GM19240 (cell line): ENCODE data around the gene KLHL35.

ENCODE experiments used
- DNase-seq: peaks from one replicate; pipeline ENCODE4 v3.0.0; 2011; ENCODE audit warnings: low spot score; ENCODE audit not compliant: insufficient read length

The KLHL35 gene

DNA sequence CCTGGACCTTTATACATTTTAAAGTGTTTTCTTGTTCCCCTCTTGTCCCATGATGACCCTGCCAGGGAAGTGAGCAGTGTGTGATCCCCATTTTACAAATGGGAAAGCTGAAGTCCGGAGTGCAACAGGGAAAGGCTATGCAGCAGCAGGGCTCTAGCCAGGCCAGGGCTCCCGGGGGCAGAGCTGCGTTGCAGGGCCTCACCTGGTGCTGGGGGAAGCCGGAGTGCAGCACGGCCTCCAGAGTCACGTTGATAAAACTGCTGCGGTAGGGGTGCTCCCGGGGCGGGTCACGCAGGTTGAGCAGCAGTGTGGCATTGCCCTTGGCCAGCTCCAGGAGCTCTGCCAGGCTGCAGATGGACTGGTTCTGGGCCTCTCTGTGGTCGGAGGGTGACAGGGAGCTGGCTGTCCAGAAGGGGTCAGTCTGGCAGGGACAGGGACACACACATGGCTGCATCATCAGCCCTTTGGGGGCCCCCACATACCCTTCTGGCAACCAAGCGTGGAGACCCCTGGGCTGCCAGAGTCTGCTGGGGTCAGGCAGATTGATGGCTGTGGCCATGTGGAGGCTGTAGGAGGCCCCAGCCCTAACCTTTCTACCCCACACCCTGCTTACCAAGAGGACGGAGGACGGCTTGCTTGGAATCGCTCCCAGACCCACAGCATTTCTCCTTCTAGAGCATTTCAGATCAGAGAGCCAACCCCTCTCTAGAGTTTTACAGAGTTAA lies 9.3 kb upstream of the KLHL35 start:
- no peak for DNase-seq

DNA sequence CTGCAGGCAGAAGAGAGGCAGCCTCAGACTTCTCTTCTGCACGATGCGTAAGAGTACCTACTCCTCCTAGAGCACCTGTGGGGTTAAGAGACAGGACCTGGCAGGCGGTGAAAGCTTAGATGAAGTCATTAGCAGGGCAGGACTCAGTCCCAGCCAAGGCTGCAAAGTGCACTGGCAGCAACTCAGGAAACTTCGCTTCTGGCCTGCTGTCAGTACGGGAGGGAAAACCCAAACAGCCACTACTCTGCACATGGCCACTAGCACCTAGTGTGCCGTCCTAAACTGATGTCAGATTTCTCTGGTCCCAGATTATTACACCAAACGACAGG lies 8.8 kb upstream of the KLHL35 start:
- no peak for DNase-seq

DNA sequence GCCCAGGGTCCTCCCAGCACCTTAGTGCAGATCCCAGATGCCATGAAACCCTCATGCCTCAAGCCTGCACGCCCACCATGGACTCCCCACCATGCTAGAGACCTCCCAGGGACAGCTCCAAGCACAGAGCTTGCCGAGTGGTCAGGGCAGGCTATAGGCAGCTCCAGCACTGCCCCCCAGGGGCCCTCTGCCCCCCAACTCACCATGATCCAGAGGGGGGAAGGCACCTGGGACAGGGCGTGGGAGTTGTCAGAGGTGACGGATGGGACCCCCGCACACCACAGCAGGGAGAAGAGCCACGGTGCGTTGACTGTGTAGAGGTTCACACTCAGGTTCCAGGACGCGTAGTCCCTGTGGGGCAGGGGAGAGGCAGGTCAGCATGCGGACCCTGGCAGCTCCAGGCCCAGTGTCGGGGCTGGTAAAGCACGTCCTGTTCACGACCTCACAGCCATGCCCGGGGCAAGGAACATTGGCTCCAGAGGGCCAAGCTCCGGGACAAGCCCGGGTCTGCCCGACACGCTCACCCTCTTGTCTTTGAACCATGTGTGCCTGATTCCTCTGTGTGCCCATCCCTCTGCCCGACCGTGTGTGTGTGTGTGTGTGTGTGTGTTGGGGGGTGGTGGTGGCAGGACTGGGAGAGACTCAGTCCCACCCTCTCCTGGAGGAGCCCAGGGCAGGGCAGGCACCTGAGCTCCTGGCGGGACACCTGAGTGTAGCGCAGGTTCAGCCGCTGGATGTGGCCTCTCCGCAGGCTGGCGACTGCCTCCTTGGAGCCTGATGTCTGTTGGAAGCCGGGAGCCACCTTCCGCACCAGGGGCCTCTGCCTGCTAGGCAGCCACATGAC lies 8.2 kb upstream of the KLHL35 start:
- no peak for DNase-seq

DNA sequence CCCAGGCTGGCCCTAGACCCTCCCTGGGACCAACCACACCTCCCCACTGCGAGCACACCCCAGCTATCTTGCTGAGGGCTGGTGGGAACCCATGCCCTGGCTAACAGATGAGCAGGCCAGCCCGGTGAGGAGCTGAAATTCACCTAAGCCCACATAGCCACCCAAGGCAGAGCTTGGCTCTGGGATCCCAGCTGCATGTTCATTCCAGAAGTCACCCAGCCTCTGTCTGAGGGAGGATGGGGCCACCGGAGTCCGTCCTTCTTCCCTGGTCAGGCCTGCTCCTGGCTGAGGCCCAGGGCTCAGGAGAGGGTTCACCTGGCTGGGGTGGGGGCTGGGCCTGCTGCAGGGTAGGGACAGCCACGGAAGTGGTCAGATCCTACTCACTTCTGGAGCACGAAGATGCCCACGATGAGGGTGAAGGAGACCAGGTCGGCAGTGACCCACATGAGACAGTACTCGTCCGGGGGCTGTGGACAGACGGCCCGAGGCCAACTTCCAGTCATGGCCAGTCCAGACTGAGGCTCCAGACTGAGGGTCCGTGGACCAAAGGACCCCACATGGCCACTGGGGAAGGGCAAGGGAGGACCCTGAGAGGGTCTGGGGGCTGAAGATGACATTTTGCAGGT lies 6.6 kb upstream of the KLHL35 start:
- DNase-seq = no peak

DNA sequence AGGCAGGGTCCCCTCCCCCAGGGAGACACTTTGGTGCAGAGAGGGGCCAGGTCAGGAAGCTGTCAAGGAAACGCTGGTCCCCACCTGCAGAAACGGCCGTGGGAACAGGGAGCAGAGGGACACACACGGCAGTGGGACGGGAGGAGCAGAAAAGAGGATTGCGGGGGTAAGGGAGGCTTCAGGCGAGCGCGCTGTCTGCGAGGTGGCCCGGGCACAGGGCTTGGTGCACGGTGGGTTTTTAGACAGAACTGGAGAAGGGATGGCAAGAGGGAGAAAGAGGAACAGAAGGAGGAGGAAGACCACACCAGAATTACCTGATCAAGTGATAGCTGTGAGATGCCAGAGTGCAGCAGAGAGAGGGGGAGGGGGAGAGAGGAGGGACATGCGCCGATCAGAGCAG lies 6.0 kb upstream of the KLHL35 start:
- DNase-seq = no peak

DNA sequence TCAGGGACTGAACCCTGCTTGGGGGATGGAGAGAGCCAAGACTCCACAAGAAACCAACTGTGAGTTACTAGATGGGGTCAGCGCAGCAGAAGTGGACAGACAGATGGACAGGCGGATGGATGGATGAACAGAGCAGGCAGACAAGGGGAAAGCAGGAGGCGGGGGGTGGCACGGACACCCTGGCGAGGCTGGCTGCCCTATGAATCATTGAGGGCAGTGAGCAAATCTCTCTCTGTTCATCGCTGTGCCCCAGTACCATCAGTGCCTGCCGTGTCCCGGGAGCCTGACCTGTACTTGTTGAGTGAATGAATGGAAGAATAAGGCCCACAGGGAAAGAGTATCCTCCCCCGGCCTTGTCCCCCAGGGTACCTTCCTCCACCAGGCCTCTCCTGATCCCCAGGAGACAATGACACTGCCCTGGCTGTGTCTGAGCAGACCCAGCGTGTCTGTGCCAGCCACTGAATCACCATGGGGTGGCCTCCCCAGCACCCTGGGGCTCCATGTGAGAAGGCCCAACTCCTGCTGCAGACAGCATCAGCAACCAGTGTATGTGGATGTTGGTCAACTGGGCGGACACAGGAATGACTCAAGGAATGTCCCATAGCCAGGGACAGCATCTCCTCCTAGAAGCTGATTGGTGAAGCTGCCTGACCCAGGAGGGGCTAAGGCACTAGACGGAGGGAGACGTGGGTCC lies 5.1 kb upstream of the KLHL35 start:
- DNase-seq = no peak

DNA sequence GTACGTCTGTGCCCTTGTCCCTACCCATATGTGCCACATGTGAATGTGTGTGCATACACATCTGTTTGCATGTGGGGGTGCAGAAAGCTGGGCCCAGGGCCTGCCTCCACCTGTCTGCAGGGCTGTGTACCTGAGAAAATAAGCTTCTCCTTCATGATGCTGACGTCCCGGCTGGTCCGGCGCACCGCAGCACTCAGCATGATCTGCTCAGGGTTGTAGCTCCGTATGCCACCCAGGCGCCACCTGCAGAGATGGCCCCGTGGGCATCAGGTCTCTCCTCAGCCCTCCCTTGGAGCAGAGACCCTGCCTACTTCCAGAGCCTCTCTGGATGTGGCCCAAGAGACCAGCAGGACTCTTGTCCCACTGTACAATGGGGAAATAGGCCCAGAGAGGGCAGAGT lies 3.8 kb upstream of the KLHL35 start:
- DNase-seq = no peak

DNA sequence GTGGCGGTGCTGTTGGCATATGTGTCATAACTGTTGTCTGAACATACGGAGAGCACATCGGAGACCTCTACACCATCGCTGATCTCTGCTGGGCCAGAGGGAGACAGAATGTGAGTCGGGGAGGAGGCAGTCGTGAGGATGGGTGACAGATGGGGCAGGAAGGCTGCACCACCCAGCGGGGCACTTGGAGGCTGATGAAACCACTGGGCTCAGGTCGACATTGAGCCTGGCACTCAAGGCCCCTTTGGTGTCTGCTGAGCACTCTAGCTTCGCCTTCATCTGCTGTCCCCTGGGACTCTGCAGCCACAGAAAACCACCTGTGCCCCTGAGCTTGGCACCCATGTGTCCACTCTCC lies 2.5 kb upstream of the KLHL35 start:
- DNase-seq = no peak

DNA sequence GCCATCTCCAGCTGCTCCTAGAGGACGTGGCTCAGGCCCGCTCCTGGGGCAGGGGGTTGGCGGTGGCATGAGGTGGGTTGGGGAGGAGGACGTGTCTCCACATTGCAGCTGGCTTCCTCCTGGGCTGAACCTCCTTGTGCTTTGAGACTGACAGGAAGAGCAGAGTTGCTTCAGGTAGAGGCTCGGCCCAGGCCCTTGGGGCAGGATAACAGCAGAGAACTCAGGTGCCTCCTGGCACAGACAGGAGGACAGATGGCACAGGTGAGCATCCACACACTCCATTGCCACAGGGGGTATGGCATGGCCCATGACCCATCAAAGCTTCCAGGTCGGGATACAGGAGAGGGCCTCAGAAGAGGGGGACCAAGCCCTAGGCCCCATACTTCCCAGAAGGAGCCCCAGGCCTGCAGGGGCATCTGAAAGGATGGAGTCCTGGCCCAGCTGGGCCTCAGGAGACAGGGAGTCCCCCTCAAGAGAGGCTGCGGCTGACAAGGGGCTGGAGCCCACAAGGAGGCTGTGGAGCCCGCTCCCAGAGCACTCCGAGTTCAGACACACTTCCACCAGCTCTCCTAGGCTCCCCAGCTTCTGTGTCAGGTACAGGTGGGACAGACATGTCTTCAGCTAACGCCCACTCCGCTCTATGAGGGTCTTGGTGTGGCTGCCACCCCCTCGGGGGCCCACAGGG lies 2.0 kb upstream of the KLHL35 start:
- DNase-seq = no peak

DNA sequence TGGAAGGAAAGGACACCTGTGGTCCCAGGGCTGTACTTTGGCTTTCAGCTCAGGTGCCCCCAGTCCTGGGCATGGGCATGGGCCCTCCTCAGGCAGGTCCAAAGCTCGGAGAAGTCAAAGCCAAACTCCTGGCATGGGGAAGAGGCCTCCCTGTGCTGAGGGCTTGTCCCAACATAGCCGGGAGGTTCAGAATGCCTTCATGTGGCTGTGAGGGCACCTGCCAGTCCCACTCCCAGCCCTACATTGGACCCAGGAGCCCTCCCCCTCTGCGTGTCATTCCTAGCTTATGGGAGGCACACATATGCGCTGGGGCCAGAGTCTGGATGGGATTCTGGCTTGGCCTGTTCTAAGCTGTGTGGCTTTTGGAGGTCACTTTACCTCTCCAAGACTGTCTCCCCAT lies 1.0 kb upstream of the KLHL35 start:
- no peak for DNase-seq

DNA sequence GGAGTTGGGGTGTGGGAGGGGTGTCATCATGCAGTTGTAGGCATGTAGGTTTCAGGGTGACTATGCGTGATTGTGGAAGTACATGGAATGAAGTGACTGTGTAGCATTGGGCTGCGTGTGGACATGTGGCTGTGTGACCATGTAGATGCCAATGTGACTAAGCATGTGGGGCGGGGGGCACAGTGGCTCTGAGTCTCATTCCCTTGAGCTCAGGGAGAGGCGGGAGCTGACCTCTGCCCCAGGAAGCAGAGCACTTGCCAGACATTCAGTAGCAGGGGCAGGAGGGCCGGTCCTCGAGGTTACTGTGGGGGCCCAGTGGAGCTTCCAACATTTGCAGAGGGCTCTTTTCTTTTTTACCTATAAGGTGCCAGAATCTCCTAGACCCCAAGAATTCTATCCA lies 440 bp upstream of the KLHL35 start:
- DNase-seq = no peak

DNA sequence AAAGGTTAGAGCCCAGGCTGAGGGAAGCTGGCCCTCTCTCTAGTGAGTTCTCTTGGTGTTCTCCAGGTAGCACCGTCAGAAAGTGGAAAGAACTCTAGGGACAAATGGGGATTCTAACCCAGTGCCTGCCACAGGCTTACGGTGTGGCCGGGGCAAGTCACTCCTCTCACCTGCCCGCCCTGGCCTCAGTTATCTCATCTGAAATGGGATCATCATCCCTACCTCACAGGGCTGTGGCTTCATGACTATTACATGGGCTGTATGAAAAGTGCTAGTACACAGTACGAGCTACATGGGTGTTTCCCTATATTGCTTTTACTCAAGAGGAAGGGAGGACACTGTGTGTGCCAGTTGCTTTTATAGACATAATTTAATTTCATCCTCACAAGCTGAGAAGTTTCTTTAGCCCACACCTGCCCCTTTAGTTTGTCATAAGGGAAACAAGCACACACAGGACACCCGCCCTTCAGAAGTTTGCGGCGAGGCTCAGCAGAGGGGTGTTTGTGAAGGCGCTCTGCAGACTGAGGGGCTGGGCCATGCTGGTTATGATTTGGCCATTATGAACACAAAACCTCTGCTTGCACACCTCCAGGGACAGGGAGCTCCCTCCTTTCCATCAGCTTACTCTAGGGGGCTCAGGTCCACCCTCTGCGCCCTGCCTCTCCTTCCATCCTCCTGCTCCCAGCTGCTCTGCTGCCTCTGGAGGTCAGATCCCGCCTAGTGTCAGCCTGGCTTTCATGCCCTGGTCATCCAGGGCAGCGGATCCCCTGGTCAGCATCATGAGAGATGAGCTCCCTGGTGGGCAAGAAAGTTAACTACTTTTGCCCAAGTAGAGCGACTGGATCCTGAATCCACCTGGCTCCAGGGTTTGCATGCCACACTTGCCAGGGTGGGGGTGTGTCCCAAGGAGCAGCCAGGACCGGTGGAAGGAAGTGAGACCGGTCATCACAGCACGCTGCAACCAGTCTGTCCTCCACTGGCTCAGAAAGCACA lies 1.2 kb downstream of the KLHL35 start:
- no peak for DNase-seq

DNA sequence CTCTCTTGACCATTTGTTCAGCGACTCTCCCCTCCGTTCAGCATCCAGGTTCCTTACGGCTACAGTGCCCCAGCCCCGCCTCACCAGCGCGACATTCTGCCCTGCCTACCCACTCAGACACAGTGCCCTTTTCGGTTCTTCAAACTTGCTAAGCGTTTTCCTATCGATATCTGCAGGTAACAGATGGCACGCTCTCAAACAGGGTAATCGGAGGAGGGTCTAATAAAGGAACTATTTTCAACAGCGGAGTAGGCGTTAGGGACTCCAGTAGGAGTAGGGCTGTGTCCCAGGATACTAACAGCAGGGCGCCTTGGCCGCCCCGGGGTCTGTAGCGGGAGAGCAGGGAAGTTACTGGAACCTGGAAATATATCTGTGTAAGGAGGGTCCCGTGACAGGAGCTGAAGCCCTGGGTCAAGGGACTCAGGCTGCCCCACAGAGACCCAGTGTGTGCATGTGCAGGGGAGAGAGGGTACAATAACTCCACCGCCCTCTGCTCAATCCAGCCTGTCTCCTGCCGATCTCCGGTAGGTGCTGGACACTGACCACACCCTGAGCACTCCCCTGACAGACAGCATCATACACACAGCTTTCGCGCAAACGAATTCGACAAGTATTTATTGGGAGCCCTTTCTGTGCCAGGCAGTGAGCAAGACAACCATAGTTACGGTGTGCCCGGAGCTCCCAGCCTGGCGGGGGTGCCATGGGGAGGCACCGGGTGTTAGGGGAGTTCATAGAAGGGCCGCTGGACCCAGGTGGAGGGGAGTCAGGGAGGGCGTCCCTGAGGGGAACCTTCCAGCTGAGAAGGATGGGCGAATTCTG lies 2.1 kb downstream of the KLHL35 start:
- DNase-seq = no peak

DNA sequence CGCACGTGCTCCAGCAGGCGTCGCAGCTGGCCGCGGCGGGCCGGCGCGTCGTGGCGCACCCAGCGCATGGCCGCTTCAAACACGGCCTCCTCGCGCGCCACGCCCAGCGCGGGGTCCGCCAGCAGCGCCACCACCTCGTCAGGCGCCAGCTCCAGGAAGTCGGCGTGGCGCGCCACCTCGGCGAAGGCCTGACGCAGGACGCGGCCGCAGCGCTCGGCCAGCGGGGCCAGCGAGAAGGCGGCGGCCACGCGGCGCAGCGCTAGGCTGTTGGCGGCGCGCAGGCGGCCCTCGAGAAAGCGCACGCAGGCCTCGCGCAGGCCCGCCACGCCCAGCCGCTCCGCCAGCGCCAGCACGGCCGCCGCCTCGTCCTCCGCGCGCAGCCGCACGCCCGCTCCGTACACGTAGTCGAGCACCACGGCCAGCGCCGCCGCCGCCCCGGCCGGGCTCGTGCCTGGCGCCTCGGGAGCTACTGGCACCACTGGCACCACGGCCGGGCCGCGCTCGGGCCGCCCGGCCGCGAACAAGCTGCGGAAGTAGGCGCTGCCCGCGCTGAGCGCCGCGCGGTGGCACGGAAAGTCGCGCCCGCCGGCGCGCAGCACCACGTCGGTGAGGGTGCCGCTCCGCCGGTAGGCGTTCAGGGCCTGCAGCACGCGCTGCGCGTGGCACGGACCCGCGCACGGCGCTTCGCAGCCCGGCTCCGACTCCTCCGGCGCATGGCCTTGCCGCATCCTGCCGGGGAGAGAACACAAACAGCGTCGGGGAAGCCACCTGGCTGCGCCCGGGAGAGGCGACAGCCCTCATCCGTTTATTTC lies 2.9 kb downstream of the KLHL35 start:
- peak; percentile 49 for DNase-seq

DNA sequence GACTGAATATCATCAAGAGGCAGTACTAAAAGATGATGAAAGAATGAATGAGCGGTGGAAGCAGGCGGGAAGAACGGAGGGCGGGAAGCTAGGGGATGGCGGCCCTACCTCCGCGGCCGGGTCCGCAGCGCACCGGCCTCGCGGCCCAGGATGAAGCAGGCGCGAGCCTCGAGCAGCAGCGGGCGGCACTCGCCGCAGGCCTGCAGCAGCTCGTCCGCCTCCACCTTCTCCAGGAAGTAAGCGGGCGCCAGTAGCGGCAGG lies 3.4 kb downstream of the KLHL35 start:
- no peak for DNase-seq

DNA sequence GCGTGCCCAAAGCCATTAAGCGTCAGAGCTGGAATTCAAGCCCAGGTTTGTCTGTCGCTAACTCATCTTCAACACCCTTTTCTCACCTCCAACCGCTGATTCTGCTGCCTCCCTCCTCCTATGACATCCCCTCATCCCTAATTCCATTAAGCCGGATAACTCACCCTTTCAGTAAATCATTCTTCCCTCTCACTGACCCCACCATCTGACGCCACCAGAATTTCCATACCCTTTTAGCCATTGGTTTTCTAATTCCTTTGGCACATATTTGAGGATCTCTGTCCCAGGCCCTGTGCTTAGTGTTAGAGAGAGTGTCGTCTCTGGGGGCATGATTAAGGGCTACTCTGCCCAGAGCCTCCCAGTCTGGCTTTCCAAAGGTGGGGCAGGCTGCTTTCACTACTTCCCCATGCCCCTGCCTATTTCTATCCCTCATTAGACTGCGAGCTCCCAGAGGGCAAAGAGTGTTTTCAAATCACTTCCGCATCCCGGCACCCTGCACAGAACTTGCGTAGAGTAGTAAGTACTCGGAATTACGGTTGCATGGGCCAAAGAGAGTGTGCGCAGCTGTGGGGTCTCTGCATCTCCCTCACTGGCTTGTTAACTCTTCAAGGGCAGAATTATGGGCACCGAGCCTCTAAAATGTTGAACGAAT lies 3.9 kb downstream of the KLHL35 start:
- no peak for DNase-seq

DNA sequence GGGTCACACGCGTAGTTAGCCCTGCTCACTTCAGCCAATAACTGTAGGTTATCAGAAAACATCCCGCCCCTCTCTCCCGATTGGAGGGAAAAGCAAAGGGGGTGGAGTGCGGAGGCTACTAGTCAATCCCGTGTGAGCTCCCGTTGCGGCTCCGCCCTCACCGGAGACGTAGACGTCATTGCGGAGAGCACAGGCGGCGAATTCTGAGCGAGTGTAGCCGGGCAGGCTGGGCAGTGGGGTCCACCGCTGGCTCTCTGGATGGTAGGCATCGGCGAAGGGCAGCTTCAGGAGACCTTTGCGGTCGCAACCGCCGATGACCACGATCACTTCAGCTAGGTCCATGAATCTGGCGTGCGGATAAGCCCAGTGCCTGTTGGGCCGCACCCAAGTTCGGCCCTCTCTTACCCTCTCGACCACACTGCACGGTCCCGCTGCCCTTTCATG lies 4.7 kb downstream of the KLHL35 start:
- DNase-seq = peak; percentile 99

DNA sequence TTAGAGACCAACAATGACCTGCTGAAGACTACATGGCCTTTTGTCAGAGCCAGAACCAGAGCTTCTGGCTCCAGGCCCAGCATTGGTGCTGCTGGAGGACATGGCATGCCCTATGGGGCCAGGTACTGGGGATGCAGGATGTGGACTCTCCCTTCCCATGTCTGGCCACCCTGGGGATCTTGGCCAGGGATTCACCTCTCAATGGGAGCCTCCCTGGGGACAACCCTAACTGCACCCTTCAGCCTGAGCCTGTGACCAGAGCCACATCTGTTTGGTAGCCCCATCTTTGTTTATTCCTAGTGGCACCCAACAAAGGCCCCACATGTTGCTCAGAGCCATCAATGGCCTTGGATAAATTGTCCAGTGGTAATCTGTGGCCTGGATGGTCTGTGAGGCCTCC lies 5.8 kb downstream of the KLHL35 start:
- no peak for DNase-seq
